Myocyte (in vitro differentiated cells): Measurements from ENCODE around the gene TNNC2. TPM values are rescaled to one million over a fixed set of nuclear protein-coding genes. Genes with fewer than 3 reads are reported as not detected.
"Not testable (repeated sequence)": the region's sequence is repeated elsewhere in the genome, so short reads cannot be mapped to it uniquely, and the experiment has no call there.

Experiments
- DNase-seq: peaks from one replicate; pipeline ENCODE4 v3.0.0-alpha.2; 2012; ENCODE audit warnings: low read depth
- polyA plus RNA-seq: library from polyadenylated mRNA; unstranded; fragments of >200 nt; gene quantifications from one replicate; pipeline ENCODE4 v1.2.1, GENCODE V29; 2012; ENCODE audit warnings: missing spikeins
- total RNA-seq: library from RNA; depleted of rRNA; stranded (reverse); fragments of >200 nt; gene quantifications from 2 replicates; pipeline ENCODE4 v1.2.3, GENCODE V29; 2014

Gene TNNC2
- total RNA-seq = 678 and 849 TPM in 2 replicates
- 383 TPM for polyA plus RNA-seq

- DNase-seq = peak; percentile 84
These were observed at the start of gene TNNC2 for GRCh38 chr20:45827030-45827652. TSS of gene TNNC2 (minus strand) at chr20:45827312. CDS start at chr20:45827248, 64 bp downstream.

GRCh38 chr20:45874576-45874975, 47.5 kb upstream of the TNNC2 start:
- no peak for DNase-seq

GRCh38 chr20:45874104-45874481, 47.0 kb upstream of the TNNC2 start:
- DNase-seq = not testable (repeated sequence)

- DNase-seq = no peak
These were observed 46.4 kb upstream of the TNNC2 start for GRCh38 chr20:45873409-45874103.

- no peak for DNase-seq
These were observed 45.5 kb upstream of the TNNC2 start for GRCh38 chr20:45872626-45873025.

- no peak for DNase-seq
These were observed 40.7 kb upstream of the TNNC2 start for GRCh38 chr20:45867819-45868176.

GRCh38 chr20:45867136-45867818, 40.2 kb upstream of the TNNC2 start:
- DNase-seq = no peak

- no peak for DNase-seq
These were observed 39.3 kb upstream of the TNNC2 start for GRCh38 chr20:45866454-45866853.

- DNase-seq = no peak
These were observed 36.7 kb upstream of the TNNC2 start for GRCh38 chr20:45863543-45864470.

GRCh38 chr20:45861221-45862075, 34.3 kb upstream of the TNNC2 start:
- no peak for DNase-seq

- no peak for DNase-seq
These were observed 33.6 kb upstream of the TNNC2 start for GRCh38 chr20:45860560-45861220.

- DNase-seq = no peak
These were observed 32.8 kb upstream of the TNNC2 start for GRCh38 chr20:45859916-45860315.

GRCh38 chr20:45857882-45858216, 30.7 kb upstream of the TNNC2 start:
- DNase-seq = no peak

- DNase-seq = peak; percentile 100
These were observed 30.2 kb upstream of the TNNC2 start, which contains the start of the genes ACOT8 and ZSWIM3 for GRCh38 chr20:45857114-45857881. TSS of gene ACOT8 (minus strand) at chr20:45857392. CDS start at chr20:45857315, 77 bp downstream. TSS of gene ZSWIM3 (plus strand) at chr20:45857614. CDS start at chr20:45857826, 212 bp downstream.

- DNase-seq = no peak
These were observed 26.4 kb upstream of the TNNC2 start for GRCh38 chr20:45853484-45853883.

GRCh38 chr20:45852326-45852725, 25.2 kb upstream of the TNNC2 start:
- no peak for DNase-seq

GRCh38 chr20:45851501-45851900, 24.4 kb upstream of the TNNC2 start:
- DNase-seq = no peak

GRCh38 chr20:45850926-45851325, 23.8 kb upstream of the TNNC2 start:
- no peak for DNase-seq

GRCh38 chr20:45850238-45850637, 23.1 kb upstream of the TNNC2 start:
- DNase-seq = no peak
